ENCODE data around the gene DNAJB8. TPM values are rescaled to one million over a fixed set of nuclear protein-coding genes. Genes with fewer than 3 reads are reported as not detected.

Gene DNAJB8
- total RNA-seq, 2 experiments from 2014 or later = not detected

DNA sequence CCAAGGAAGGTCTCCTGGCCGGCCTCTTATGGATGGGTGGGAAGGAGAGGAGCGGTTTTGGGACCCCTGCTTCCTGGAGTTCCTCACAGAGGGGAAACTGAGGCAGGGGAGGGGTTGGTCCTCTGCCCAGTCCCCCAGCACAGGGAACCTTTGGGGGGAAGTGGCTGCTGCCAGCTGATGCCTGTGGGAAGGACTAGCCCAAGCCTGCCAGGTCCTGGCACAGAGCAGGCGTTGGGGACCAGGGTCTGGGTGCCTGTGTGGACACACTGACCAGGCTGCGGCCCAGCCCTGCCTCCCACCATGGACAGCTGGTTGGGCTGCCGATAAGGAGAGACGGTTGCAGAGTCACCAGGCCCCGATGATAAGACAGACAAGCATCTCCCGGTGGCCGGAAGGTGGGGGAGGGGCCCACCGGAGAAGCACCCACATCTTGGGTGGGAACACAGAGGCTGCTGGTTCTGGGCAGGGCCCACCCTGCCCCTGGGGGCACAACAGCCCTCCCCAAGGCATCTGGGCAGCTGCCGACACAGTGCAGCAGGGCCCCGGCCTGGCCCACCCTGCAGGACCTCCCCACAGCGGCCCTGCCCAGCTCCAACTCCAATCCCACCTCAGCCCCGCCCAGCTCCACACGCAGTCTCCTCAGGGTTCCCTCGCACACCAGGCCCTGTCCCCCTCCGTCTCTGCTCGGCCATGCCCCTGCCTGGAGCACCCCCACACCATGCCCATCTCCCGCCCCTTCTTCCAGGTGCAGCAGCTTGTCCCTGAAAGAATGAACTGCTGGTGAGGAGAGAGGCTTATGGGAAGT is 50.7 kb downstream of the DNAJB8 start:
- no peaks in the 10 kb centered on the region for H3K9me3 Mint-ChIP-seq
- H3K27me3 Mint-ChIP-seq = no peaks in the 10 kb centered on the region
- H3K36me3 Mint-ChIP-seq = peaks cover 1% of the 10 kb centered on the region
- ChIA-PET CTCF (interaction anchor here (1.0 kb wide), 1 partner anchor 10 kb away, joined by 4 read pairs; no protein-coding TSS in a partner anchor), POLR2A (no interaction called here)
- DNase-seq = no peak
- H3K27ac Mint-ChIP-seq = no peak overlapping the region
- no peak overlapping the region for H3K4me3 Mint-ChIP-seq
- H3K4me1 Mint-ChIP-seq (ENCODE audit: low read depth) = no peaks in the 10 kb centered on the region
- intact Hi-C loops (cut with micrococcal nuclease) = no loop called here

DNA sequence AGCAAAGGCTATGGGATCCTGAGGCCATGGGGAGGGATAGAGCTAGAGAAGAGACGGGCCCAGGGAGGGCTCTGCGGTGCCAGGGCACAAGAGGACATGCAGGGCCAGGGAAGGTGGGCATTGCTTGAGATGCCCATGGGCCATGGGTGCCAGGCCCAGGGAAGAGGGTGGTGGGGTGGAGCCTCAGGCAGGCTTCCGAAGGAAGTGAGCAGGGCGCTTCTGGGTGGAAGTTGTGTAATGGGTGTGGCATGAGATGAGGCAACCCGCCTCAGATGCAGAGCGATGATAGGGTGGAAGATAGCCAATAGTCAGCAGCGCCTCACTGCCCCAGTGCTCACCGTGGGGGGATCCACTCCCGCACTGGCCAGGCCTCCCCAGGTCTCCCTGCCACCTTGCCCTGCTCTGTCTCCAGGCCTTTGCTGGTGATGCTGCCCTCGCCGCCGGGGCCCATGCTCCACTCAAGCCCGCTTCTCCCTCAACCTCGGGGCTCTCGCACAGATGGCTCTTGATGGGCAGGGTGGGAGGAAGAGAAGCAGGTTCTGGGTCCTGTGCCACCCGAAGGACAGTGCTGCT is 51.4 kb downstream of the DNAJB8 start:
- H3K4me3 Mint-ChIP-seq = no peak overlapping the region
- no peak for DNase-seq
- intact Hi-C loops (cut with micrococcal nuclease) = no loop called here
- no peaks in the 10 kb centered on the region for H3K4me1 Mint-ChIP-seq (ENCODE audit: low read depth)
- no peaks in the 10 kb centered on the region for H3K9me3 Mint-ChIP-seq
- H3K36me3 Mint-ChIP-seq = peaks cover 1% of the 10 kb centered on the region
- H3K27me3 Mint-ChIP-seq = no peaks in the 10 kb centered on the region
- H3K27ac Mint-ChIP-seq = no peak overlapping the region
- CTCF ChIA-PET = interaction anchor here (1.0 to 1.3 kb wide), 2 partner anchors 10 to 11 kb away, joined by 4 to 6 read pairs; no protein-coding TSS in a partner anchor
- POLR2A ChIA-PET = interaction anchor here (1.2 kb wide), 1 partner anchor 293 kb away, joined by 3 read pairs; no protein-coding TSS in a partner anchor

- DNase-seq = no peak
- Mint-ChIP-seq H3K27me3 (no peaks in the 10 kb centered on the region), H3K27ac (no peak overlapping the region), H3K4me1 (ENCODE audit: low read depth) (no peaks in the 10 kb centered on the region), H3K4me3 (no peak overlapping the region), H3K9me3 (no peaks in the 10 kb centered on the region), H3K36me3 (no peaks in the 10 kb centered on the region)
- ChIA-PET CTCF (interaction anchor here (1.3 kb wide), 1 partner anchor 11 kb away, joined by 6 read pairs; no protein-coding TSS in a partner anchor), POLR2A (no interaction called here)
- intact Hi-C loops (cut with micrococcal nuclease) = no loop called here
These were observed 53.1 kb downstream of the DNAJB8 start for GRCh38 chr3:128413413-128414205.

- ChIA-PET CTCF (no interaction called here), POLR2A (no interaction called here)
- no peaks in the 10 kb centered on the region for H3K4me1 Mint-ChIP-seq (ENCODE audit: low read depth)
- no peaks in the 10 kb centered on the region for H3K27me3 Mint-ChIP-seq
- H3K9me3 Mint-ChIP-seq = no peaks in the 10 kb centered on the region
- no peak overlapping the region for H3K4me3 Mint-ChIP-seq
- DNase-seq = no peak
- no peak overlapping the region for H3K27ac Mint-ChIP-seq
- intact Hi-C loops (cut with micrococcal nuclease) = no loop called here
- H3K36me3 Mint-ChIP-seq = no peaks in the 10 kb centered on the region
These were observed 53.7 kb downstream of the DNAJB8 start for GRCh38 chr3:128413003-128413370.

Other genes with a start within 250 kb of the DNAJB8 start
- gene GATA2, start 26.3 kb upstream of the DNAJB8 start, total RNA-seq = not detected
- 100 to 1,000 TPM; 166 to 168 TPM for gene RPN1, start 183.9 kb upstream of the DNAJB8 start, total RNA-seq